GM12873 (cell line): Measurements from ENCODE around the gene SYT14.

ENCODE experiments used
- CTCF ChIP-seq: IDR thresholded peaks from 2 replicates; pipeline ENCODE4 v1.5.1; 2012; ENCODE audit warnings: low read depth, mild to moderate bottlenecking, moderate library complexity, low read length, control low read depth; ENCODE audit not compliant: insufficient read depth; ENCODE audit errors: missing control alignments

SYT14 gene

DNA sequence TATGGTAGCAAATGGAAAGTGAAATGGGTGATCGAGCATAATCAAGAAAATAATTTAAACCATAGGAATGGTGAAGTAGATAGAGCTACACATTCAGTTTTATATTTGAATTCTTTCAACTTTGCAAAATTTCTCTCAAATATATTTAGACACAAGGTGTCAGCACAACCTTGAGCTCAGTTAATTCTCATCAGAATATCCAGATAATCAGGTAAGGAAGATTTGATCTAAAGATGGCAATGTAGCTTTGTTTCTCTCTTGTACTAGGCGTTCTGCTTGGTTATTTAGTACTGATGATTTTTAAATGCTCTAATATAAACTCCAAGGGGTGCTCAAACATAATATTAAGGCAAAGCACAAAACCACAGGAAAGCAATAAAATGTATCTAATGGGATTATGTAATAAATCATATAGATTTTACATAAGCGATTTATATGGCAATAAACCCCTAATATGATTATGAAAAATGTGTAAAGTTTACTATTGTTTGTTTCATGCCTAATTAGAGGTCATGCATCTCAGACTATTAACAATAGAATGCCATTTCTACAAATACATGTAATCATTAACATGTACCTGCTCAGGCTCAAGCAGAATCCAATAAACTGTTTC lies 262.2 kb downstream of the SYT14 start:
- TF ChIP-seq CTCF, result no peak

DNA sequence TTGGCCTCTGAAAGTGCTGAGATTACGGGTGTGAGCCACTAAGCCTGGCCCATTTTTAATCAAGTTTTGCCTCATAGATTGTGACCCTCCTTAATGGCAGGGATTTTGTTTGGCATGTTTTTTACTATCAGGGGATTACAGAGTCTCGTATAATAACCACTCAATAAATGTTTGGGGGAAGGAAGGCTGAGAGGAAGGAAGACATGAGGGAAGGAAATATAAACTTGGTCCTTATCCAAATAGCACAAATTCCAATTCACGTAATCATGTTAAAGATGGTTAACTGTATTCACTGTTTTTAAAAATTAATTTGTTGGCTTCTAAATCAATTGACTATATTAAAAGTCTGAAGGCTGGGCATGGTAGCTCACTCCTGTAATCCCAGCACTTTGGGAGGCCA lies 263.7 kb downstream of the SYT14 start:
- TF ChIP-seq CTCF, result no peak

DNA sequence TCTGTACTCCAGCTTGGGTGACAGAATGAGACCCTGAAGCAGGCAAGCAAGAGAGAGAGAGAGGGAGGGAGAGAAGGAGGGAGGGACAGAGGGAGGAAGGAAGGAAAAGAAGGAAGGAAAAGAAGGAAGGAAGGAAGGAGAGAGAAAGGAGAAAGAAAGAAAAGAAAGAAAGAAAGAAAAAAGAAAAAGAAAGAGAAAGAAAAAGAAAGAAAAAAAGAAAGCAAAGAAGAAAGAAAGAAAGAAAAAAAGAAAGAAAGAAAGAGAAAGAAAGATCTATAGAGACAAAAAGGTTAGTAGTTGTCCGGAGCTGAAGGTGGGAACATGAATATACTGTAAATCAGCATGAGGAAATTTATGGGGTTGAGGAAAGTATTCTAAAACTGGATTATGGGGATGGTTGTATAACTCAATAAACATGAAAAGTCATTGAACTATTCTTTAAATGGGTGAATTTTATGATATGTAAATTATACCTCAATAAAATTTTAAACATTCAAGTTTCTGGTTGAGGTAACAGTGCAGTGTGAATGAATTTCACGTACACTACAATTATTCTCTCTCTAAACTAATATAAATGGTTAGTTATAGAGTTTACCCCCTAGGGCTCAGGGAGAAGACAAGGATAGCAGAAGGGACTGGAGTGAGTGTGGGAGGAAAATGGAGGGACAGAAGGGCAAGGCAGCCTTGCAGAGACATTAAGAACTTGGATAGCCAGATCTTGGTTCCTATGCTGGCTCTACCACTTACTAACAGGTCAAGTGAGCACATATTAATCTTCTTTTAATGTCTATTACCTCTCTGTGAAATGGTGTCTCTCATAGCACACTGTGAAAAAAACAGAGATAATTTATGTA lies 269.8 kb downstream of the SYT14 start:
- no peak for TF ChIP-seq CTCF

GRCh38 chr1:210213335-210213734 lies 275.3 kb downstream of the SYT14 start:
- no peak for TF ChIP-seq CTCF

DNA sequence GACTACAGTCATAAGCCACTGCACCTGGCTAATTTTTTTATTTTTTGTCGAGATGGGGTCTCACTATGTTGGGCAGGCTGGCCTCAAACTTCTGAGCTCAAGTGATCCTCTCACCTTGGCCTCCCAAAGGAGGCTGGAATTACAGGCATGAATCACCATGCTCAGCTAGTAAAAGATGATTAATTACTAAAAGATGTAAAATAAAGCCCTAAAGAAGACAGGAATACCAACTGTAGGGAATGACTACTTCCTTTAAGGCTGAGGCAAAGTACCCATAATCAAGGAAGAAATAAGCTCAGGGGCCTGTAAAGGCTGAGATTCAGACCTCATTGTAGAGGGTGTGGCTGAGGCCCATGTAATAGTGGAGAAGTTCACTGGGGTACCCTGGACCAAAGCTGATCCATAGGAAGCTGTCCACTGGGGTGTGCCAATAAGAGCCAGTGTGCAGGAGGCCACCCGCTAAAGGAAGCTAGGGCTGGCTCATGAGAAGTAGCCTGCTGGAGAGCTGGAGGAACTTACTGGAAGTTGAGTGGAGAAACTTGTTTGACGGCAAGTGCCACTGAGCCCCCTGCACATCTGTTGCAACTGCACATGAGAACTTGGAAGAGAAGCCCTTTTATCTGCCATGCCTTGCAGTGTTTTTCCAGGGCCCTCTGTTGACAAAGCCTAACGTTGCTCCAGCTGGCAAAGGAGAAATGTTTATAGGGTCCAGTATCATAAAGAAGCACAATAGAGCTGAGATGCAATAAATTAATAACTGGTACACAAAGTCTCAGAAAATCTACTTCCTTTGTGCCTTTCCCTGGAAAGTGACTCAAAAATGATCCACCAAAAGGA lies 276.8 kb downstream of the SYT14 start:
- no peak for TF ChIP-seq CTCF

- TF ChIP-seq CTCF, result no peak
Observed at GRCh38 chr1:210217482-210217881, 279.5 kb downstream of the SYT14 start.

DNA sequence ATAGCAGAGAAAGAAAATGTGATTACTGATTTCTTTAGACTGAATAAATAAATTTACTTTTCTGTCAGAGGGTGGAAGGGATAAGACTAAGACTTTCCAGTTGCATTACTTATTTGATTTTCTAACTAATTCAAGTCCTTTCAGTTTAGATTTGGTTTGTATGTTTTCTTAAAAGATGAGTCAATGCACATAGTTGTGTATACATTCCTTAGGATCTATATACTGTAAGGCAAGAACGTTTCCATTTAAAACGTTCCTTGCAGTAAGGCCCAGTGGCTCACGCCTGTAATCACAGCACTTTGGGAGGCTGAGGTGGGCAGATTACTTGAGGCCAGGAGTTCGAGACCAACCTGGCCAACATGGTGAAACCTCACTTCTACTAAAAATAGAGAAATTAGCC lies 280.0 kb downstream of the SYT14 start:
- no peak for TF ChIP-seq CTCF
